Right lobe of liver (tissue), 4 donors: ENCODE measurements around the gene RBFOX2.

Source experiments
- POLR2A ChIP-seq: fragments of 450-650 bp; IDR thresholded peaks from one replicate; pipeline ENCODE4 v1.6.1; 2017; ENCODE audit warnings: antibody characterized with exemption, mild to moderate bottlenecking
- TF ChIP-seq, protein P1 (sequence below), 4 donors: fragments of 200-600 bp in 3 of 4; fragments of 450-650 bp in 1 of 4; IDR thresholded peaks; one replicate each; pipeline versions ENCODE4 v1.5.1 to v1.8.0; 2016 to 2022; ENCODE audit warnings: antibody characterized with exemption in 4 of 4, mild to moderate bottlenecking in 2 of 4
- donor health status: DM: no; HTN: no; CAD: no.
- donor health status: DM: no; HTN: no; CAD: no.
- donor health status: DM: no; HTN: yes; CAD: no.

DNA sequence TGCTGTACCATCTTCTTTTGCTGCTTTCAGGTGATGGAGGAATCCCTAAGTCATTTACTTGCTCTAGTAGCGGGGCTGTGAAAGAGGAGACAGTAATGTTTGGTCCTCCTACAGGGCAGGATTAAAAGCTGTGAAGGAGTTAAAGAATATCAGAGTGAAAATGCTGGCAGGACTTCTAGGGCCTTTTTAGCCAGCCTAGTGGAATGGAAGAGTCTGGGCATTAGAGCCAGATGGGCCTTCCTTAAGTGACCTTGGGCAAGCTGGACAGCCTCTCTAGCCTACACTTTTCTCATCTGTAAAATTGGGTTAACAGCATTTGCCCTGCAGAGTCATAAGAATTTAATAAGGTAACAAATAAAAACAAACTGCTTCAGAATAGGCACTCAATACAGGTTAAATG lies 114.7 kb downstream of the RBFOX2 start:
- TF ChIP-seq, protein P1, sequence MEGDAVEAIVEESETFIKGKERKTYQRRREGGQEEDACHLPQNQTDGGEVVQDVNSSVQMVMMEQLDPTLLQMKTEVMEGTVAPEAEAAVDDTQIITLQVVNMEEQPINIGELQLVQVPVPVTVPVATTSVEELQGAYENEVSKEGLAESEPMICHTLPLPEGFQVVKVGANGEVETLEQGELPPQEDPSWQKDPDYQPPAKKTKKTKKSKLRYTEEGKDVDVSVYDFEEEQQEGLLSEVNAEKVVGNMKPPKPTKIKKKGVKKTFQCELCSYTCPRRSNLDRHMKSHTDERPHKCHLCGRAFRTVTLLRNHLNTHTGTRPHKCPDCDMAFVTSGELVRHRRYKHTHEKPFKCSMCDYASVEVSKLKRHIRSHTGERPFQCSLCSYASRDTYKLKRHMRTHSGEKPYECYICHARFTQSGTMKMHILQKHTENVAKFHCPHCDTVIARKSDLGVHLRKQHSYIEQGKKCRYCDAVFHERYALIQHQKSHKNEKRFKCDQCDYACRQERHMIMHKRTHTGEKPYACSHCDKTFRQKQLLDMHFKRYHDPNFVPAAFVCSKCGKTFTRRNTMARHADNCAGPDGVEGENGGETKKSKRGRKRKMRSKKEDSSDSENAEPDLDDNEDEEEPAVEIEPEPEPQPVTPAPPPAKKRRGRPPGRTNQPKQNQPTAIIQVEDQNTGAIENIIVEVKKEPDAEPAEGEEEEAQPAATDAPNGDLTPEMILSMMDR (IDR thresholded peaks at IDR 0.05): no peak
- no peak for TF ChIP-seq POLR2A
